DLD1 (cell line): Measurements from ENCODE around the gene HMSD.

ENCODE experiments used
- in situ Hi-C: cut with HindIII; loops from 2 replicates; pipeline ENCODE4 v1.10.0; 2017; ENCODE audit warnings: low sequenced_read_pairs

The HMSD gene

GRCh38 chr18:63953811-63954210 lies 4.7 kb downstream of the HMSD start:
- in situ Hi-C loops: no loop called here

GRCh38 chr18:63956755-63957154 lies 7.7 kb downstream of the HMSD start:
- in situ Hi-C loops: no loop called here

GRCh38 chr18:63960891-63961290 lies 11.8 kb downstream of the HMSD start:
- in situ Hi-C loops: no loop called here

GRCh38 chr18:63961435-63961980 lies 12.4 kb downstream of the HMSD start:
- in situ Hi-C loops: no loop called here

- in situ Hi-C loops: no loop called here
These were observed 13.0 kb downstream of the HMSD start for GRCh38 chr18:63962137-63962536.

- in situ Hi-C loops: no loop called here
These were observed 14.6 kb downstream of the HMSD start for GRCh38 chr18:63963615-63964256.

- in situ Hi-C loops: no loop called here
These were observed 15.8 kb downstream of the HMSD start for GRCh38 chr18:63964908-63965307.

- in situ Hi-C loops: no loop called here
These were observed 16.7 kb downstream of the HMSD start for GRCh38 chr18:63965716-63966330.

GRCh38 chr18:63969942-63970808 lies 21.1 kb downstream of the HMSD start, which contains the start of gene SERPINB8:
SERPINB8 (plus strand) TSS chr18:63970081; CDS start chr18:63978309, 8,228 bp downstream.
- in situ Hi-C loops: no loop called here

GRCh38 chr18:63970809-63971205 lies 21.7 kb downstream of the HMSD start:
- in situ Hi-C loops: no loop called here

- in situ Hi-C loops: no loop called here
These were observed 22.4 kb downstream of the HMSD start for GRCh38 chr18:63971320-63972001.

GRCh38 chr18:63972002-63972376 lies 22.9 kb downstream of the HMSD start:
- in situ Hi-C loops: no loop called here

- in situ Hi-C loops: no loop called here
These were observed 25.9 kb downstream of the HMSD start for GRCh38 chr18:63974991-63975390.

GRCh38 chr18:63975628-63976027 lies 26.5 kb downstream of the HMSD start:
- in situ Hi-C loops: no loop called here

GRCh38 chr18:63977040-63977439 lies 27.9 kb downstream of the HMSD start:
- in situ Hi-C loops: no loop called here

- in situ Hi-C loops: no loop called here
These were observed 30.4 kb downstream of the HMSD start for GRCh38 chr18:63979409-63979920.

- in situ Hi-C loops: no loop called here
These were observed 30.9 kb downstream of the HMSD start for GRCh38 chr18:63980027-63980426.

- in situ Hi-C loops: no loop called here
These were observed 31.9 kb downstream of the HMSD start for GRCh38 chr18:63980896-63981460.

GRCh38 chr18:63981719-63982118 lies 32.6 kb downstream of the HMSD start:
- in situ Hi-C loops: no loop called here

GRCh38 chr18:63982361-63982760 lies 33.3 kb downstream of the HMSD start:
- in situ Hi-C loops: no loop called here
